Measurements from ENCODE around the gene PLBD1.

PLBD1 gene, protein sequence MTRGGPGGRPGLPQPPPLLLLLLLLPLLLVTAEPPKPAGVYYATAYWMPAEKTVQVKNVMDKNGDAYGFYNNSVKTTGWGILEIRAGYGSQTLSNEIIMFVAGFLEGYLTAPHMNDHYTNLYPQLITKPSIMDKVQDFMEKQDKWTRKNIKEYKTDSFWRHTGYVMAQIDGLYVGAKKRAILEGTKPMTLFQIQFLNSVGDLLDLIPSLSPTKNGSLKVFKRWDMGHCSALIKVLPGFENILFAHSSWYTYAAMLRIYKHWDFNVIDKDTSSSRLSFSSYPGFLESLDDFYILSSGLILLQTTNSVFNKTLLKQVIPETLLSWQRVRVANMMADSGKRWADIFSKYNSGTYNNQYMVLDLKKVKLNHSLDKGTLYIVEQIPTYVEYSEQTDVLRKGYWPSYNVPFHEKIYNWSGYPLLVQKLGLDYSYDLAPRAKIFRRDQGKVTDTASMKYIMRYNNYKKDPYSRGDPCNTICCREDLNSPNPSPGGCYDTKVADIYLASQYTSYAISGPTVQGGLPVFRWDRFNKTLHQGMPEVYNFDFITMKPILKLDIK

DNA sequence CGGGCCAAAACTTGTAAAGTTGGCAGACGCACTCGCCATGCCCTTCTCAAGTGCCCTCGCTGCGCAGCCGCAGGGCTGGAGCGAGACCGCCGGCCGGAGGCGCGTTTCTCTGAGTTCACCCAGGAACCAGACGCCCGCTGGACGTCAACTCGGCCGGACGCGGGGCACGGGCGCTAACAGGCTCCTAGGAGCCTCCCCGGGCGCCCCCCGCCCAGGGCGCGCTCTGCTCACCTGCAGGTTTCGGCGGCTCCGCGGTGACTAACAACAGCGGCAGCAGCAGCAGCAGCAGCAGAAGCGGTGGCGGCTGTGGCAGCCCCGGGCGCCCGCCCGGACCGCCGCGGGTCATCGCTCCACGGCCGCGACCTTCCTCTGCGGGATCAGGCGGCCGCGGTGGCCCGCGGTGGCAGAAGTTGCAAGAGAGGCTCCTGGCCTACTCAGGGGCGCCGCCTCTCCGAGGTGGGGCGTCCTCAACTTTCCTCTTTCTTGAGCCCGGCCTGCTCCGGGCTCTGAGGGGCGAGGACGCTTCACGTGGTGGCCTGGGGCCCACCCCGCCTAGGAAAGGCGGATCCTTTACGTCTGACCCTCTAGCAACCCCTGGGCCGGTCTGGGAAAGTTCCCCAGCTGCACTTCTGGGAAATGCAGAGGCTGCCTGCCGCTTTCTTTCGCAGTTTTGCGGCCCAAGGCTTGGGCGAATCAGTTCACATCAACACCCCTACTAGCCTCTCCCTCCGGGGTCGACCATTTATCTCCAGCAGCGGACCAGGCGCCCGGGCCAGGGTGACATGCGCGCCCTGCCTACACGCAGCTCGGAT, at the start of gene PLBD1:
Gene PLBD1 (minus strand): TSS at position 533 of the 812 bp plus-strand sequence. CDS start 187 bp downstream, at position 346.
- no peak for DNase-seq

DNA sequence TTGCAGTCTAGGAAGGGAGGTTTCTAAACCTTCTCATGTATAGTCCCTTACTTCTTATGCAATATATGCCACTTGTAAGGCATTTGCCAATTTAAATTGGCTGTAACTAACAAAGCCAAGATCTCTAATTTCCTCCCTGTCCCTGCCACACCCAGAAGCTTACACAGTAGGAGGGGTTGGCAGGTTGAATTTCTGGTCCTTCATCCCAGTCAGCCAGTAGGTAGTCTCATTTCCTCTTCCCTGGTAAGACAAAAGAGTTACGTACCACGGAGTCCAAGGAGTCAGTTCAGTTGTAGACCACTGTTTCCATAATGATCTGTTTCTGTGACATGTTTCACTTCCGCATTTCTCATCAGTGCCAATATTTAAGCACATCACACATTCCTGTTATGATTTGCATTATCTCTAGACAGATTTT, 47.0 kb upstream of the PLBD1 start:
- no peak for DNase-seq

DNA sequence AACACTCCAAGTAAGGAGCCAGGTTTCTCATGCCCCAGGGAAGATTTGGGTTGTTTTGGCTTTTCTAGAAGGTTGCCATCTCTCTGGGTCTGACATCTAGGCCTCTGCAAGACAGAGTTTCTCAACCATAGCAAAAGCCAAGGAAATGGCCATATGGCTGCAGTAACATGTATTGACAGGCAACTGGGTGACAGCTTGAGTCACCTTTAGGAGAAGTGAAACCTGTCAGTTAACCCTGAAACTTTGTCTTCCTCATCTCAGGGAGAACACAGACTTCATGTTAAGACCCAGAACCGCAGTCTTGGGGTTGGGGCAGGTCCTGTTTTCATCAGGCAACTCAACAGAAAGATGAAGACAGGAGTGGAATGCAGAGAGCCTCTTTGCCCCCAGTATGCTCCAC, 46.0 kb upstream of the PLBD1 start:
- no peak for DNase-seq

DNA sequence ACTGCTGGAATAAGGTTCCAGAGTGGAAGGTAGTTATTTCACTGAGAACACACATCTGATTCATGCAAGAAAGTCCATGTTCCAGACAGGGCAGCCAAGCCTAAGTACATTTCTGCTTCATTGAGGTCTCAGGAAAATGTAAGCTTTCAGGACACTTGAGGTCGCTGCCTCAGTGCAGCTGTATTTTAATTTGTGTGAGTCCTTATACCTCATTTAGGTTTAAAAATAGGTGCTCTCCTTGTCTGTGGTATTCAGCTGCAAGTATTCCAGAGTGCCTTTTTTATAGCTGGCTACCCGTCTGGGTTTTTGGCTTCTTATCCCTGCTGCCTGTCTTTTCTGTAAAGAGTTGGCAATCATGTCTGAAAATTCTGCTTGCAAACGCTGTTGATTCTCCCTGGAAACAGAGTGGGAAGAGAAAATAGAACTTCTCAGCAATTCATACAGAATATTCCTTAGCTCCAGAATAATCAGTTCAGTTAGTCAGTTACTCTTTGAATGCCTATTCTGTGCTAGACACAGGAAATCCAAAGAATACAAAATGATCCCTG, 45.3 kb upstream of the PLBD1 start:
- no peak for DNase-seq

DNA sequence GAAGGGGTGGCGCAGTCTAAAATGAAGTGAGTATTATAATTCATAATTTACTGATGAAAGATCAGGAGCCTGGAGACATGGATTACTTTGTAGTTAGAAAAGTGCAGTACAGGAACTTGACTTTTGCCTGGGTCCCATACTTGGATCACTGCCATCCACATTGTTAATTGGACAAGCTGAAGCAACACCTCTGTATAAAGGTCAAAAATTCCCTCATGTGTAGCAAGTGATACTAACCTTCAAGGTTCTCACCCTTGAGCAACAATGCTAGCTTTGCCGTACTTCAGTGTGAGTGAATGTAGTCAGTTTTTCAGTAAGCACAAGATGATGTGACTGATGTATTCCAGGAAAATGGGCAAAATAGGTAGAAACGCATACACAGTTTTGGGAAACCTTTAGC, 44.6 kb upstream of the PLBD1 start:
- no peak for DNase-seq

DNA sequence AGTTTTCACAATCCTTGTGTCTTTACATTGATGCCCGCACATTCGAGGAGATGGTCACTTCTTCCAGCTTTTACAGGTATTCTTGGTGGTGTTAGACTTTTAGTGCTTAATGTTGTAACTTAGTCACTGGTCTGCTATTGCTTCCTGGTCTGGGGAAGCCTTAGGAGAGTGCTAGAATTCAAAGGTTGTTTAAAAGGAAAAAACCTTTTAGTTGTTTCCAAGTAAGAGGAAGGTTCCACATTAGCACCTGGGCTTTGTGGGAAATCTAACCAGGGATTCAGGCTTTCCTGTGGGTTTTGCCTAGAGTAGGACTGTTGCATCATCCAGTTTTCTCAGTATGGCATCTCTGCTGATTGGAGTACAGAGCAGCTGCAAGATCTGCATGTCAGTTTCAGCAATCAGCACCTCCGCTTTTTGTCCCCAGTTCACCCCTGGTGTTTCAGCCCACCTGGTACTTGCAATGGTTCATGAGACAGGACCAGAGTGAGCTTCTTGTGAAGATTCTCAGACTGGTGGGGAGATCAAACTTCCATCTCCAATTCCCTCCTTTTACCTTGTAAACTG, 44.0 kb upstream of the PLBD1 start:
- no peak for DNase-seq

DNA sequence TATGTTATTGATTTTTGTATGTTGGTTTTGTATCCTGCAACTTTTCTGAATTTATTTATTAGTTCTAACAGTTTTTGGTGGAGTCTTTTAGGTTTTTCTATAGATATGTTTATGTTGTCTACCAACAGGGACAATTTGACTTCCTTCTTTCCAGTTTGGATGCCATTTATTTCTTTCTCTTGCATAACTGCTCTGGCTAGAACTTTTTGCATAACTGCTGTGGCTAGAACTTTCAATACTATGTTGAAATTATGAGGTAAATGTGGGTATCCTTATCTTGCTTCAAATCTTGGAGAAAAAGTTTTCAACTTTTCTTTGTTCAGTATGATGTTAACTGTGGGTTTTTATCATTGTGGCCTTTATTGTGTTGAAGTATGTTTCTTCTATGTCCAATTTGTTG, 39.9 kb upstream of the PLBD1 start:
- DNase-seq: no peak

DNA sequence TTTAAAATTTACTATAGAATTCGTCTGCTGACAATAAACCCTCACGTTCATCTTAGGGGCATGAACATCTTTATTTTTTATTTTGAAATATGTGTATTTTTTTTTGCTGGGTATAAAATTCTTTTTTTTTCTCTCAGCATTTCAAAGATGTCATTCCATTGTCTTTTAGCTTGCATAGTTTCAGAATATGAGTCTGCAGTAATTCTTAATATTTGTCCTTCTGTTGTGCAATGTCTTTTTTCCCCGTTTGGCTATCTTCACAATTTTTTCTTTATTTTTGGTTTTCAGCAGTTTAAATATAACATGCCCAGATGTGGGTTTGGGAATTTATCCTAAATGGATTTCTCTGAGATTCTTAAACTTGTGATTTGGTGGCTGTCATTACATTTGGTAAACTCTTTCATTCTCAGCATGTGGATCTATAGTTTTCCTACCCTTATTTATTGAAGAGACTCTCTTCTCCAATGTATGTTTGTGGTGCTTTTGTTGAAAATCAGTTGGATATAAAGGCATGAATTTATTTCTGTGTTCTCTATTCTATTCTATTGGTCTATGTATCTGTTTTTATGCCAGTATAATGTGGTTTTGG, 37.8 kb upstream of the PLBD1 start:
- no peak for DNase-seq

DNA sequence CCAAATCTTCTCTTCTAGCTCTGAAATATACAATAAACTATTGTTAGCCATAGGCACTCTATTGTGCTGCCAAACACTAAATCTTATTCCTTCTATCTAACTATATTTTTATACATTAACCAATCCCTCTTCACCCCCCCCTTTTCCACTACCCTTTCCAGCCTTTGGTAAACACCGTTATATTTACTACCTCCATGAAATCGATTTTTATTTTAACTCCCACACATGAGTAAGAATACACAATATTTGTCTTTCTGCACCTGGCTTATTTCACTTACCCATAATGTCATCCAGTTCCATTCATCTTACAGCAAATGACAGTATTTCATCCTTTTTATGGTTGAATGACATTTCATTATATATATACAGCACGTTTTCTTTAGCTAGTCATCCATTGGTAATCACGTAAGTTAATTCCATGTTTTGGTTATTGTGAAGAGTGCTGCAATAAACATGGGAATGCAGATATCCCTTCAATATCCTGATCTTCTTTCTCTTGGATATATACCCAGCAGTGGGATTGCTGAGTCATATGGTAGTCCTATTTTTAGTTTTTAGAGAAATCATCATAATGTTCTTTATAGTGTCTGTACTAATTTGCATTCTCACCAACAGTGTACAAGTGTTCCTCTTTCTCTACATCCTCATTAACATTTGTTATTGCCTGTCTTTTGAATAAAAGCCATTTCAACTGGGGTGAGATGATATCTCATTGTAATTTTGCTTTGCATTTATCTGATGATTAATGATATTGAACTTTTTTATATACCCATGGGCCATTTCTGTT, 34.2 kb upstream of the PLBD1 start:
- no peak for DNase-seq

DNA sequence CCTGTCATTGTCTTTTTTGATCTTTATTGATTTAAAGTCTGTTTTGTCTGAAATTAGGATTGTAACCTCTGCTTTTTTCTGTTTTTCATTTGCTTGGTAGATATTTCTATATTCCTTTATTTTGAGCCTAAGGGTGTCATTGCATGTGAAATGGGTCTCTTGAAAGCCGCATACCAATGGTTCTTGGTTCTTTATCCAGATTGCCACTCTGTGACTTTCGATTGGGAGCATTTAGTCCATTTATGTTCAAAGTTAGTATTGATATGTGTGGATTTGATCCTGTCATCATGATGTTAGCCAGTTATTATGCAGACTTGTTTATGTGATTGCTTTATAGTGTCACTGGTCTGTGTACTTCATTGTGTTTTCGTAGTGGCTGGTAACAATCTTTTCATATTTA, 29.8 kb upstream of the PLBD1 start:
- DNase-seq: no peak

DNA sequence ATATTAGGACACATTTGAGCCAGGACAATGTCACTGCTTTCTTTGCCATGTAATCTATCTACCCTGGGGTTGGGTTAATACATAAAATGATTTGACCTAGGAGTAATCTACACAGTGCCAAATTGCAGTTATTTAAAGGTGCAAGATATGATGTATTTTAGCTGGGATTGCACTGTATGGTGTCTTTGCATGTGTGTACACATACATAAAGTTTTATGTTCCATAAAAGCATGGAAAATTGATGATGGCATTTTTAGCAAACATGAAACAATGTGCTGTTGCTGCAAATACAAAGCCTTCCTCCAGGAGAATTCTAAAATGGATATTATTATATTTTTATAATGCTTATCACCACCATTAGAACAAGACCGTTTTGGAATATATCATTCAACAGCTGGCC, 24.0 kb upstream of the PLBD1 start:
- no peak for DNase-seq

DNA sequence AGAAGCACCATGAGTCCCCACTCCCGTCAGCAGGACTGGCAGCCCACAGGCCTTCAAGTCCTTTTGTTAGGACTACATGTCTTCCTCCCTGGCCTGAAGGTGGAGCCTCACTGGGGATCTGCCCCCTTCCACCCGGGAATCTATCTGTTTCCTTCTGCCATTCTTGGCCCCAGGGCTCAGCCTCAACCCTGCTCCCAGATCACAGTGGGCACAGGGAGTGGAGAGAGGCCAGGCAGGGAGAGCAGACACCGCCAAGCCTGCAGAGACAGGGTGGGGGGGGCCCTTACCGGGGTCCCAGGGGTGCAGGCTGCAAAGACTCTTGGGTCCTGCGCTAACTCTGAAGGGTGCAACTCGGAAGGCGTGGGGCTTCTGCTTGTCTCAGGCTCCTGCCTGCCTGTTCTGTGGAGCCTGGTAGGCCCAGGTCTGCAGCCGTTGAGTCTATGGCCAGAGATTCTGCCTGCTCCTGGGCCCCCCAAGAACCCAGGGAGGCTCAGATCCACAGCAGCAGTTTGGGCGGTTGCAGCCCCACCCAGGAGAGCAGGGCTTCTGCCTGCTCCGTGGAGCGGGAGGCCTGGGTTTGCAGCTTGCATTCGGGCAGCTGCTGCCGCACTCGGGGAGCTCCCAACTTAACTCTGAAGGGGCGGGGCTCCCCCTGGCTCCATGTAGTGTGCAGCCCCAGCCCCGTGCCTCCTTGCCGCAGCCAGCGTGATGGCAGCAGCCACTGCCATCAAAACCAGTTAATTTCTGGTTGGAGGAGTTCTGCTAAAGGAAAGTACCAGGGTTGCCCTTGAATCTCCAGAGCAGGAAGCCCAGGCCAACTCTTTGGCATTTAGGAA, 21.7 kb upstream of the PLBD1 start:
- DNase-seq: no peak

DNA sequence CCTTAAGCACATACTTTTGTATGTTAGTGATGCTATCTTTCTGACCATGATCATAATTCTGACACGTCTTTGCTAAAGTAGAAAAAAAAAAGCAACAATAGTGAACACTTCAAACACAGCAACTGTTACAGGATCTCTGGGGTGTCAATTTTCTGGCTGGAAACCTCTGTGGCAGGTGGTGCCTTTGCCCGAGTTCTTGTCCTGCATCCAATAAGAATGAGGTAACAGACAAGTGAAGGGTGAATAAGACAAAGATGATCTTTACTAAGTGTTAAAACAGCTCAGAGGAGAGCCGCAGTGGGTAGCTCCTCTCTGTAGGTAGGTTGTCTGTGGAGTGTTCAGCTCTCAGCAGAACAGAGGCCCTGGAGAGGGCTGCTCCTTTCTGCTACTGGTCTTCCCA, 20.9 kb upstream of the PLBD1 start:
- no peak for DNase-seq

DNA sequence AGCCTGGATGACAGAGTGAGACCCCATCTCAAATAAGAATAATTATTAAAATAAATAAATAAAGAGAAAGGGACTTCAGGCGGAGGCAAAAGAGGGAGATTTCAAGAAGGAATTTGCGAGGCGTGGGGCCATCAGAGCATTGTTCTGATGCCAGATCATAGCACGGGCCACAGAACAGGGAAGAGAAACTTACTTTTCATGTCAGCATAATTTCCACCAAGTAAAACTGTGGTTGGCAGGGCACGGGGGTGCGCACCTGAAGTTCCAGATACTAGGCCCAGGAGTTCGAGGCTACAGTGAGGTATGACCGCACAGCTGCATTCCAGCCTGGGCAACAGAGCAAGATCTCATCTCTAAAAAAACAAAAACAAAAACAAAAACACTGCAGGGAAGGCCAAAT, 11.0 kb upstream of the PLBD1 start:
- DNase-seq: no peak

DNA sequence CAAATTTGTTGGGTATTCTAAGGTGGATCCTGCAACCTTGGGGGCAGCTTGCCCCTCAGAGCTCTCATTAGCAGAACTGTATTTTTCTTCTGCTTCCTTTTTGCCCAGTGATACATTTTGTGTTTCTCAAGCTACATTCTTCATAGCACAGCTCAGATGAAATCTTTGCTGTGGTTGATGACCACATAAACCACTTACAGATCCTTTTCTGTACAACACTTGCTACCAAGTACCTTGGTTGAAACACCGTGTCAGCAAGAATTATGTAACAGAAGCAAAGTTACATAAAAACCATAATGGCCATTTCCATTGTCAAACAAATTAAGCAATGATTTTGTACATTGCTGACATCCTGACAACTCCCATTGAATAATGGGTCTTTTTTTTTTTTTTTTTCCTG, 9.7 kb upstream of the PLBD1 start:
- DNase-seq: no peak

DNA sequence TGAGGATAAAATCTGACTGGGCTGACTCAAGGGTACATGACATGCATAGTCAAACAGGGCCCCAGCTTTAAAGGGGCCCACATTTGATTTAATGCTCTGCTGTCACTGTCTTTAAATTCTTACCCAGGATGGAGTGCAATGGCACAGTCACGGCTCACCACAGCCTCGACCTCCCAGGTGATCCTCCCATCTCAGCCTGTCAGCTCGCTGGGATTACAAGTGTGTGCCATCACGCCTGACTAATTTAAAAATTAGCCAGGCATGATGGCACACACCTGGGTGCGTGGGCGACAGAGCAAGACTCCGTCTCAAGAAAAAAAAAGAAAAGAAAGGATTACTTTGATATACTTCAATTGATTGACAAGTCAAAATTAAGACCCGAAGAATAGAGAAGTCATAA, 9.2 kb upstream of the PLBD1 start:
- no peak for DNase-seq

DNA sequence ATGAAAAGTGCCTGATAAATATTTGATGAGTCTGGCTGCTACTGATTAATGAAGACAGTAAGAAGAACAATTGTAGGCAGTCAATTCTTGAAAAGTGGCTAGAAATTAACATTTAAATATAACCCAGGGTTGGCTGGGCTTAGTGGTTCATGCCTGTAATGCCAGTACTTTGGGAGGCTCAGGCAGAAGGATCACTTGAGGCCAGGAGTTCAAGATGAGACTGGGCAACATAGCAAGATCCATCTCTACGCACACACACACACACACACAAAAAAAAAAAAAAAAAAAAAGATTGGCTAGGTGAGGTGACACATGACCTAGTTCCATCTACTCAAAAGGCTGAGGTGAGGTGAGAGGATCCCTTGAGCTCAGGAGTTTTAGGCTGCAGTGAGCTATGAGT, 7.9 kb upstream of the PLBD1 start:
- DNase-seq: no peak

DNA sequence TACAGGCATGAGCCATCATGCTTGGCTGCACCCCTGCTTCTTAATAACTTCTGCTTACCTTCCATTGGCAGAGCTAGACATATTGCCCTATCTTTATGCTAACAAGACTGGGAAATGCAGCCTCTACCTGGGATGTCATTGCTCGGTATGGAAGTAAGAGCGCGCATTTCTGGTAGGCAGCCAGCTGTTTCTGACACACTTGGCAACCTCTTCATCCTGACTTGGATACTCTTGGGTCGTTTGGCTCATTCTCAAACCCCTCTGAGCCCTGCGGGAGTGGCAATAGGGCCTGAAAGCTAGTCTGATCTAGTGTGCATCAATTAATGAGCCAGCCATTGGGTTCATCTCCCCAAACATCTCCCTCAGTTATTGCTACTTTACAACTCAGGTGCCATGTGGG, 5.4 kb upstream of the PLBD1 start:
- DNase-seq: no peak

DNA sequence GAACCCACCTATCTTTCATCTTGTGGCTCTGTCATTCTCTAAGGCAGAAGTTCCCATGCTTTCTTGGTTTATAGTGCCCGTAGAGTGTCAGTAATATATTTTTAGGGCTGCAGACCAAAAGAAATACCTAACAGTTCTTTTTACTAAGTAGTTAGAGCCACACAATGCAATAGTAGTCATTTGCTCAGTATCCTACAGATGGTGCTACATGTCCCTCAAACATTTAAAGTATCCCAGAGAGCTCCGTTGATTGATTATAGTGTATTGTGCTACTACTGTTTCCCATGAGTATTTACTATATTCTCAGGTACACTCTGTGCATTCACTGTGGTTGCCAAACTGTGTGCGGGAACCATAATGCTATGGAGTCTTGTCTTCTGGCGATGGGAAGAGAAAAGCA, 4.7 kb upstream of the PLBD1 start:
- DNase-seq: no peak

DNA sequence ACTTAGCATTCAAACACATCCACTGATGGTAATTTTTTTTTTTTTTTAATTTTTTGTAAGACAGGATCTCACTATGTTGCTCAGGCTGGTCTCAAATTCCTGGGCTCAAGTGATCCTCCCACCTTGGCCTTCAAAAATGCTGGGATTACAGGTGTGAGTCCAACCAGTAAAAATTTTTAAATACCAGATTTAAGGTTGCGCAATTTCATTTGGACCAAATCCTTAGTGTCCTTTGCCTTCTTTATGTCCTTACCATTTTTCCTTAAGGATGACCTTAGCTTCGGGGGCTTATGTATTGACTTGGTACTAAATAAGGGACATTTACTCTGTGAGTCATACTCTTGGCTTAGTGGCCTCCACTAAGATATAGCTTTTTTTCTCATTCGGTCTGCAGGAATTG, 4.1 kb upstream of the PLBD1 start:
- no peak for DNase-seq

DNA sequence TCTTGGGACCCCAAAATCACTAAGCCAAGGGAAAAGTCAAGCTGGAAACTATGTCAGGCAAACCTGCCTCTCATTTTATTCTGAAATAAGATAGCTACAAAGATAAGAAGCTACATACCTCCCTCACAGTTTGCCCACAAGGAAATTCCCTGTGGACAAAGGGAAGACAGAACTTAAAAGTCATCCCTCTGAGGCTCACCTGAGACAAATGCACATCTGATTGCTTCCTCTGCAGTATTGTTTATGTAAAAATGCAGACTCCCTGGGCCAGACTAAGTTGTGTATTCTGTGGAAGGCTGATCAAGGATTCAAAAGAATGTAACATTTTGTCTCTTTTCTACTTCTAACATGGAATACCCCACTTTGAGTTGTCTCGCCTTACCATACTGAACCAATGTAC, 2.5 kb upstream of the PLBD1 start:
- no peak for DNase-seq

All from activated effector memory CD4-positive, alpha-beta T cell treated with Interleukin-2 at 50 U/mL for 16 hours (primary cell).